ENCODE data around the gene EXOC4. TPM values are rescaled to one million over a fixed set of nuclear protein-coding genes. Genes with fewer than 3 reads are reported as not detected.

The EXOC4 gene
- total and polyA plus RNA-seq, 2 of the 13 experiments (the other 11 are each of a cell fraction or from before 2014, with no cell fraction given) = 22.5 to 39.0 TPM

- FAIRE-seq (no peak), DNase-seq (ENCODE audit: low spot score) (no peak), ATAC-seq (no peak)
- H3K4me2 ChIP-seq (ENCODE audit: low read depth, low read length) = no peak overlapping the region
- H3K4me1 ChIP-seq (ENCODE audit: insufficient read depth, low read length) = peaks cover 7% of the 10 kb centered on the region; the same call in 1 of the 2 replicates
- POLR2A ChIA-PET = no interaction called here
- H3K27me3 ChIP-seq (ENCODE audit: control insufficient read depth in 1 of 2, insufficient read depth in 2 of 2, low read length in 2 of 2) = no peaks in the 10 kb centered on the region
- H3K9ac ChIP-seq (ENCODE audit: insufficient read depth, low read depth, low read length) = no peak overlapping the region
- TF ChIP-seq ZNF878 (CRISPR knock-in tag; IDR thresholded peaks at IDR 0.05) (no peak), ZNF17 (CRISPR knock-in tag; IDR thresholded peaks at IDR 0.05) (no peak), YY1 (IDR thresholded peaks at IDR 0.05; ENCODE audit: insufficient read depth, insufficient replicate concordance, low read depth, low read length) (no peak), ASH2L (IDR thresholded peaks at IDR 0.05; ENCODE audit: insufficient read length, low read depth, low read length) (no peak), LBX2 (CRISPR knock-in tag; IDR thresholded peaks at IDR 0.05; ENCODE audit: borderline replicate concordance) (no peak), MEIS1 (CRISPR knock-in tag; IDR thresholded peaks at IDR 0.05; ENCODE audit: borderline replicate concordance) (no peak), HES4 (CRISPR knock-in tag; IDR thresholded peaks at IDR 0.05; ENCODE audit: borderline replicate concordance) (no peak)
- no peak overlapping the region for H2AFZ ChIP-seq (ENCODE audit: low read length)
- CTCF ChIA-PET (ENCODE audit: low intra/inter-chr PET ratio, low total read pairs) = no interaction called here
- H3K79me2 ChIP-seq (ENCODE audit: insufficient read depth, low read length) = no peaks in the 10 kb centered on the region
- WGBS (ENCODE audit: low lambda C conversion rate) = 91% methylated on average over 1 of the region's 1 CpG
- no peak overlapping the region for H3K27ac ChIP-seq (ENCODE audit: extremely low read length, insufficient read depth, low read length)
- H3K4me3 ChIP-seq (replicated peaks in 1 of 3; ENCODE audit: insufficient read depth in 1 of 3, low read depth in 2 of 3, low read length in 3 of 3) = no peak overlapping the region
- BruUV-seq (replicated peaks) = no TSS peak
- intact Hi-C loops (cut with micrococcal nuclease; ENCODE audit: unreplicated experiment) (no loop called here), in situ Hi-C loops (cut with HindIII; ENCODE audit: extremely low pct_ligation_motif_present, low pct_unique_long_range_greater_than_20kb) (no loop called here)
- no peaks in the 10 kb centered on the region for H4K20me1 ChIP-seq (ENCODE audit: insufficient read depth, low read length)
- H3K36me3 ChIP-seq (replicated peaks in 1 of 2; ENCODE audit: control insufficient read depth in 1 of 2, insufficient read depth in 2 of 2, low read length in 2 of 2) = no peaks in the 10 kb centered on the region
- no peaks in the 10 kb centered on the region for H3K9me3 ChIP-seq (ENCODE audit: low read length)
Observed at GRCh38 chr7:133754708-133755107, 501.8 kb downstream of the EXOC4 start.

DNA sequence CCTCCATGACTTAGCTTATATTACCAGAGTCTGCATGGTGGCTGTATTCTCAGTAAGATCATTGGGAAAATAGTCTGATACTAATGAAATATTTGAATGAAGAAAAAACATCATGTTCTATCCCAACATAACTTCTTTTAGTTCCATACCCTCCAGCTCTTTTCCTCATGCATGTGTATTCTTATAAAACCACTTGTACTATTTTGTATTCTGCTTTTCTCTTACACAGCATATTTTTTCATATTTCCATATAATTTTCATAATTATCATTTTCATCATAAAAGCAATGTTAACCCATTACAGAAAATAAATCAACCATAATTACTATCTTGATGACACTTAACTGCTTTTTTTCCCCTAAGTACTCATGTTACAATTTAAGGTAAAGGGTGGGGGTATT lies 503.0 kb downstream of the EXOC4 start:
- no peak for DNase-seq (ENCODE audit: low spot score)
- no peaks in the 10 kb centered on the region for H4K20me1 ChIP-seq (ENCODE audit: insufficient read depth, low read length)
- H3K9me3 ChIP-seq (ENCODE audit: low read length) = no peaks in the 10 kb centered on the region
- no TSS peak for BruUV-seq (replicated peaks)
- no peak overlapping the region for H3K9ac ChIP-seq (ENCODE audit: insufficient read depth, low read depth, low read length)
- H2AFZ ChIP-seq (ENCODE audit: low read length) = no peak overlapping the region
- no peaks in the 10 kb centered on the region for H3K36me3 ChIP-seq (replicated peaks in 1 of 2; ENCODE audit: control insufficient read depth in 1 of 2, insufficient read depth in 2 of 2, low read length in 2 of 2)
- ATAC-seq = no peak
- TF ChIP-seq MAFK (conservative IDR thresholded peaks at IDR 0.05 in 1 of 2, IDR thresholded peaks at IDR 0.05 in 1 of 2; ENCODE audit: low read length in 2 of 2) (0 out of 4 replicates have a peak, but pooled peaks of 1 of the 2 experiments have one; percentile 21), BORCS8-MEF2B (CRISPR knock-in tag; IDR thresholded peaks at IDR 0.05) (no peak)
- no peaks in the 10 kb centered on the region for H3K79me2 ChIP-seq (ENCODE audit: insufficient read depth, low read length)
- CTCF ChIA-PET (ENCODE audit: low intra/inter-chr PET ratio, low total read pairs) = no interaction called here
- intact Hi-C loops (cut with micrococcal nuclease; ENCODE audit: unreplicated experiment) (no loop called here), in situ Hi-C loops (cut with HindIII; ENCODE audit: extremely low pct_ligation_motif_present, low pct_unique_long_range_greater_than_20kb) (no loop called here)
- no peak overlapping the region for H3K4me3 ChIP-seq (replicated peaks in 1 of 3; ENCODE audit: insufficient read depth in 1 of 3, low read depth in 2 of 3, low read length in 3 of 3)
- H3K27me3 ChIP-seq (ENCODE audit: control insufficient read depth in 1 of 2, insufficient read depth in 2 of 2, low read length in 2 of 2) = no peaks in the 10 kb centered on the region
- H3K4me2 ChIP-seq (ENCODE audit: low read depth, low read length) = no peak overlapping the region
- H3K4me1 ChIP-seq (ENCODE audit: insufficient read depth, low read length) = peaks cover 7% of the 10 kb centered on the region; the same call in 1 of the 2 replicates
- FAIRE-seq = no peak
- H3K27ac ChIP-seq (ENCODE audit: extremely low read length, insufficient read depth, low read length) = no peak overlapping the region
- POLR2A ChIA-PET = no interaction called here

Measured in HepG2 (cell line).